GM21381 (cell line): ENCODE results near the gene GGA1.
"Not testable (repeated sequence)": the region's sequence is repeated elsewhere in the genome, so short reads cannot be mapped to it uniquely, and the experiment has no call there.

Experiments
- ATAC-seq: cut with Tn5 transposase; IDR thresholded peaks from one replicate; pipeline ENCODE4 v1.9.1; 2021; ENCODE audit warnings: mild to moderate bottlenecking, moderate library complexity; ENCODE audit not compliant: unreplicated experiment

The GGA1 gene

DNA sequence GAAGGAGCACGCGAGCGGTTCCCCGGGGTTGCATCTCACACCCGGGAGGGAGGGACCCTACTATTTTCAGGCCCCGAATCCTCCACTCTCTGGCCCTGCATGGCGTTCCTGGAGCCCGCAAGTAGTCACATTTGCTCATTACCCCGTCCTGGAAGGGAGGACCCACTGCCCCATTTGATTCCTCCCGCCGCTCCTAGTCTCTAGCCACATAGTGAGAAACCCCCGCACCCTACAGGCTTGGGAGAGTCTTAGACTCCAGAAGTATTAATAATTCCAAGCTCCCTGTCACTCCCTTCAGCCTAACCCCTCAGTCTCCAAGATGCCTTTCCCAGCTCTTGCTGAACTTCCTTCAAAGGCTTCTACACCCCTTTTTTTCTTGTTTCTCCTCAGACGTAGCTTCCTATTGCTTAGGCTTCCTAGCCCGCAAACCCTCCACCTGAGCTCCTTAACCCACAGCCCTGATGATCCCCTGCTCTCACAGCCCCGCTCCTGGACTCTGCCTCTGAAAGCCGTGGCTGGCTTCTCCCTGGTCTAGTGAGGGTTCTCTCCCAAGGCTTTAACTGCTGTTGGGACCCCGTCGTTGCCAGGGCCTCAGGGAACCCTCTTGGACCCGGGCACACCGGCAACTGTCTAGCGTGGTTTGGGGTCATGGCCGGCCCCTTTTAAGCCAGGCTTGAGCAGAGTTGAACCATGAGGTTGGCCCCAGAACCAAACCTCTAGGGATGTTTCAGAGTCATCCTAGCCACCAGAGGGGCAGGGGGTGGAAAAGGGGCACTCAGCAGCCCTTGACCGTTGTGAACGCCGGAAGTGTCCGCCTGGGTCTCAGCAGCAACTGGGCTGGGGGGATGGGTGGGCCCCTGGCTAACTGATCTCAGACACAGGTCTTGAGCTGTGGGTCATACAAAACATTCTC is 862 bp downstream of the GGA1 start:
- ATAC-seq, result no peak

DNA sequence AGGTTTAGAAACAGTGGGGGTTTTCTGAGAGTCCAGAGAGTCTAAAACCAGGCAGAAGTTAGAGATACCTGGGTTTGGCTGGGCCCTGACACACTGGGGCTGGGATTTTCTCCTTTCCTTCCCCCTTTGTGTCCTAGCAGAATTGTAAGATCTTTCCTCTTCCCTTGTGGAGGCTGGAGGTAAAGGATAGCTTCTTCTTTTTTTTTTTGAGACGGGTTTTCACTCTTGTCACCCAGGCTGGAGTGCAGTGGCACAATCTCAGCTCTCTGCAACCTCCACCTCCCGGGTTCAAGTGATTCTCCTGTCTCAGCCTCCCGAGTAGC is 1.5 kb downstream of the GGA1 start:
- ATAC-seq, result not testable (repeated sequence)

DNA sequence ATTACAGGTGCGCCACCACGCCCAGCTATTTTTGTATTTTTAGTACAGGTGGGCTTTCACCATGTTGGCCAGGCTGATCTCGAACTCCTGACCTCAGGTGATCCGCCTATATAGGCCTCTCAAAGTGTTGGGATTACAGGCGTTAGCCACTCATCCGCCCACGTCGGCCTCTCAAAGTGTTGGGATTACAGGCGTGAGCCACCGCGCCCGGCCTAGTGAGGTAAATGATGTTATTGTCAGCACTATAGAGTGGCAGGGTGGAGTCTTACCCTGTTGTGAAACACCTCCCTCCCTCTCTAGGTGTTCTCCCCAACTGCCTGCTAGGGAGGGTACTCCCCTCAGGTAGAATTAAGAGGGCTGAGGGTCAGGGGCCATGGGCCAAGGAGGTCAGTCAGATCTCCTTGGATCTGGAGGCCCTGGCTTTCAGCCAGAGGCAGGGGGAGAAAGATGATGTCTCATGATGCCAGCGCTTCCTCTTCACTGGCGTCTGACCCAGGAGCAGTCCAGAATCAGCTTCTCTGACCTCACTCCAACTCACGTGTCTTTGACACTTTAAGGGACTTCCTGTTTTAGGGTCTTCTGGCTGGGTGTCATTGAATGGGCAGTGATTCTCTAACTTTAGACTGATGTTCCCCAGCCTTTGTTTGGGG is 2.0 kb downstream of the GGA1 start:
- no peak for ATAC-seq

DNA sequence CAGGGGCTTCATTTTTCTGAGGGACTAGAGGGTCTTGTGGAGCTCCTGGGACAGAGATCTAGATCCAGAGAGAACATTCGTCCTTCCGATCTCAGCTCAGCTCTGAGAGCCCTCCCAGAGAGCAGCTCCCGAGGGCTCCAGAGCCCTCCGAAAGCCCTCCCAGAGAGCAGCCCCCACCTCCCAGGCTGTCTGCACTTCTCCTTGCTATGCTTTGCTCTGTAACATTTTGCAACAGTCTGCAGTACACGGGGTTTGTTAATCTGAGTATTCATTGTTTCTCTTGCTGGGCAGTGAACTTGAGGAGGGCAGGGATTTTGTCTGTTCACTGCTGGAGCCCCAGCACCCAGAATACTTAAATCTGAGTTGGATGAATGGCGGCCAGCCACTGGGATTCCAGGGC is 2.6 kb downstream of the GGA1 start:
- ATAC-seq, result no peak

DNA sequence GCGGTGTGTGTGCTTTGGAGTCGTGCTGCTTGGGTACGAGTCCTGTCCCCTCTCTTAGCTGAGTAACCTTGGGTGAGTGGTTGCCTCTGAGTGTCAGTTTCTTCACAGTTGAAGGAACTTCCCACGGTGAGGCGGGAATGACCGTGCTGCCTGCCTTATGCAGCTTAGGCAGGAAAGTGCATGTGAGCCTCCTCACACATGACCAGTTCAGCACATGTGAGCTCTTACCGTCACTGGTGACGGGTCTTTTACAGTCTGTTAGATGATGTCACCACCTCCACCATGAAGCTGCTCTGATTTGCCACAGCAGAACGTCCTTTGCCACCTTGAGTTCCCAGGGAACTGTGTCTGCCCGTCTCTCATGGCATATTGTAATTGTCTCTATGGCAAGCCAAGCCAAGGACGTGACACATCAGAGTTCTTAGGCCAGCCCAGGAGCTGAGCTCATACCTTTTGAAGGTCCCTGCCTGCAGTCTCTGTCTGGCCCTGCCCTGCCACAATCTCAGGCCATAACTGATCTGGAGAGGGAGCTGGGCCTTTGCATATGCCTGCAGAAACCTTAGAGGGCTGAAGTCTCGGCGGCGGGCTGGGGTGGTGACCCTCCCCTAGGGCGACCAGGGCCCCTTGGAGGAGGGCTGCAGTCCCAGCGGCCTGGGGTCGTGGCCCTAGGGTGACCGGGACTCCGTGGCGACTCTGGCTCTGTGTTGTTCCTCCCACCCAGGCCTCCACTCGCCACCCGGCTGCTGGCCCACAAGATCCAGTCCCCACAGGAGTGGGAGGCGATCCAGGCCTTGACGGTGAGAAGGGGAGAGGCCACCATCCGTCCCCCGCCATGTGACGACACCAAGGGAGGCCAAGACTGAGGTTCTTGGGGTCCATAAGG is 7.8 kb downstream of the GGA1 start:
- no peak for ATAC-seq

DNA sequence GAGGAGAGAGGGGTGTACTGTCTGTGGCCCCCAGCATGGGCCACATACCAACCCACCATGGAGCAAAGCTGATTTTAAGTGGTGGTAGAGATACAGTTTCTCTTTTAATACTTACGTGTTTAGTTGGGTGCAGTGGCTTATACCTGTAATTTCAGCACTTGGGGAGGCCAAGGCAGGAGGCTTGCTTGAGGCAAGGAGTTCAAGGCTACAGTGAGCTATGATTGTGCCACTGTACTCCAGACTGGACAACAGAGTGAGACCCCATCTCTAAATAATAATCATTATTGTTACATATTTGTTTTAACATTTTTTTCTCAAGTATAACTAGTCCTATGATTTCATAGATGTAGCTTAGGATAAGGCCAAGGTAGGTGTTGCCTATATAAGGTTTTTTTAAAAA is 8.8 kb downstream of the GGA1 start:
- ATAC-seq, result no peak

DNA sequence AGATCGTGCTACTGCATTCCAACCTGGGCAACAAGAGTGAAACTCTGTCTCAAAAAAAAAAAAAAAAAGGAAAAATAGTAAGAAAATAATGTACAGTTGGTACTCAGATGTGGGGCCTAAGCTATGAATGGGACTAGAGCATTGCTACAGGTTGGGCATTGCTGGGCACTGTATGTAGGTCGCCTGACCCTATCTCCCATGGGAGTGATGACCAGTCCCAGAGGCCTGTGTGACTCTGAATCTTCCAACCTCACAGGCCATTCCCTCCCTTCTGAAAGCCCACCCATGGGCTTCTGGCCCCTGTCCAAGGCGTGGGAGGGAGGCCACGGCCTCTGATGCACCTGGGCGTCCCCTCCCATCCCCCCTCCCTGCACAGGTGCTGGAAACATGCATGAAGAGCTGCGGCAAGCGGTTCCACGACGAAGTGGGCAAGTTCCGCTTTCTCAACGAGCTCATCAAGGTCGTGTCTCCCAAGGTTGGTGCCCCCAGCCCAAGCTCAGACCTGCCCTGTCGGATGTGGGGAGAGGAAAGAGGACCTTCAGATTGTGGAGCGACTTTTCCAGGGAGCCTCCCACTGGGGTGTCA is 9.5 kb downstream of the GGA1 start:
- no peak for ATAC-seq

DNA sequence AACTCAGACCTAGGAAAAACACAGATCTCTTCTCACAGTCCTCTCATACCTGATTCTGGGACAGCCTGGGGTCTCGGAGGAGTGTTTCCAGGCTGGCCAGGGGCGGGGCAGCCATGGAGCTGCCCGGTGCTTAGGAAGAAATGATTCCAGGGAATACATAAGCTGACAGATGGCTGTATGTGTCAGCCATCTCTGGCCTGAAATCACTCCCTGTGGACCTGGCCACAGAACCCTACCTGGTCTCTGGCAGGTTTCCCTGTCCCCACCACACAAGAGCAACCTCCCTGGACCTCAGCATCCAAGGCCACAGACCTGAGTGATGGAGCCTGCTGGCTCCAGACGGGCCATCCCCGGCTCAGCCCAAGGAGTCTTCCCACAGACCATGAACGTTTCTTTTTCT is 10.0 kb downstream of the GGA1 start:
- ATAC-seq, result no peak

DNA sequence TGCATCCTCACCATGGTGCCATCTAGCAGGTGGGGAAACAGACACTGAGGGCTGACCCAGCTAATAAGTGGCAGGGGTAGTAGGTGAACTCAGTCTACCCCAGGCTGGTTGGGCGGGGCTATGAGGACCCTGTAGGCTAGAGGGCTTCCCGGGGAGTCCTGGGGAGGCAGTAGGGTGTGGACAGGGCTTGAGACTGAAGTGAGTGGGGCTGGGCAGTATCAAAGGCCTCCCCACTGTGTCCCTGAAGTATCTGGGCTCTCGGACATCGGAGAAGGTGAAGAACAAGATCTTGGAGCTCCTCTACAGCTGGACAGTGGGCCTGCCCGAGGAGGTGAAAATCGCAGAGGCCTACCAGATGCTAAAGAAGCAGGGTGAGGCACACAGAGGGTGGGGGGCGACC is 11.4 kb downstream of the GGA1 start:
- no peak for ATAC-seq

DNA sequence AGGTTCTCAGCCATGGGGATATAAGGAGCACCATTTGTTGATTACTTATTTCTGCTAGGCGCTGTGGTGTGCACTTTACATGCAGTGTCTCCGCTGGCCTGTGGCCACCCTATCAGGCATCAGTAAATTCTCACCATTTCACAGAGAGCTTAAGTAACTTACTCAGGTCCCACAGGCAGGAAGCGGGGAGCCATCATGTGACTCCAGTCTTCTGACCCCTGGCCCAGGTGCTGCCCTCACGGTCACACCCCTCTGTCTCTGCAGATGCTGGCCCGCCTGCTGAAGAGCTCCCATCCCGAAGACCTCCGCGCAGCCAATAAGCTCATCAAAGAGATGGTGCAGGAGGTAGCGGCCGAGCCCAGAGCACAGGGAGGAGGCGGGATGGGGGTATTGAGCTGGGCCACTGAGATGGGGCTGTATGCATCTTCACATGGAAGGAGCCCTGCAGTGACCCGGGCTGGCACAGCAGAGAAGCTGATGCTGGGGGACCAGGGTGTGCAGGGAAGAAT is 12.8 kb downstream of the GGA1 start:
- ATAC-seq, result no peak

DNA sequence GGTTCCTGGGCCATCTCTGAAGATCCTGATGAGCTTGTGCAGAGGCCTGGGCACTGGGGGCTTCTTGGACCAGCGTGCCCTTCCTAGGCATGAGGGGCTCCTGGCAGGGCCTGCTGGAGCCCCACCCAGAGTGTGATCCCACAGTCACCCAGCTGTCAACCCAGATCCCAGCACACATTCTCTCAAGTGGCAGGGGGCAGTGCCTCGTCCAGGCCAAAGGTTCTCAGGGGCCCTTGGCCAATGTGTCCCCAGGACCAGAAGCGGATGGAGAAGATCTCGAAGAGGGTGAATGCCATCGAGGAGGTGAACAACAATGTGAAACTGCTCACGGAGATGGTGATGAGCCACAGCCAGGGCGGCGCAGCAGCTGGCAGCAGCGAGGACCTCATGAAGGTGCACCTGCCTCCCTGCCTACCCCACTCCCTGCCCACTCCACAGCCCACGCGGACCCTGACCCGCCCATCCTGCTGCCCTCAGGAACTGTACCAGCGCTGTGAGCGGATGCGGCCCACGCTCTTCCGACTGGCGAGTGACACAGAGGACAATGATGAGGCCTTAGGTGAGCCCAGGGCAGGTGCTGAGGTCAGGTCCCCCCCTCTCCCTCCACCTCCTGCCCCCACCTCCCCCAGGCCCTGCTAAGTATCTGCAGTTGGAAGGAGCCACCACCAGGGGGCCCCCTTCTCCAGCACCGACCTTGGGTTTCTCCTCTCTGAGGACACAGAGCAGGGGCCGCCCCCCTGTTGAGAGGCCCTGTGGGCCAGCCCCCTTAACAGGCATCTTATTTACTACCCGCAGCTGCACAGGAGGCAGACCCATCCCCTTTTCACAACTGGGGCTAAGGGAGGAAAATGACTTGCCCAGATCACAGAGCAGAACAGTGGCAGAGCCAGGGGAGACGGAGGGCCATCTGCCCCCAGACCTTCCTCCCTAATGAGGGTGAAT is 14.7 kb downstream of the GGA1 start:
- no peak for ATAC-seq

DNA sequence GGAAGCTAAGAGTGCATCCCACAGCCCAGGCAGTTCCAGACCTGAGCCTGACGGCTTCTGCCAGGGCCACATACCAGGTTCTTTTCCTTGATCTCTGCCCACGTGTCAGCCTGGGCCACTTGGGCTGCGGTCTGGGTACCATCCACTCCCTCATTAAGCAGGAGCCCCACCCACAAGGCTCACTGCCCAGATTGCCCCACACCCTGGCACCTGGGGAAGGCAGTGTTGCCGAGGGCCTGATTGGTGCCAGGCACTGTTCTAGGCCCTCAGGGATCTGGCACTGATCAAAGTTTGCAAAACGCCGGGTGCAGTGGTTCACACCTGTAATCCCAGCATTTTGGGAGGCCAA is 15.4 kb downstream of the GGA1 start:
- no peak for ATAC-seq

DNA sequence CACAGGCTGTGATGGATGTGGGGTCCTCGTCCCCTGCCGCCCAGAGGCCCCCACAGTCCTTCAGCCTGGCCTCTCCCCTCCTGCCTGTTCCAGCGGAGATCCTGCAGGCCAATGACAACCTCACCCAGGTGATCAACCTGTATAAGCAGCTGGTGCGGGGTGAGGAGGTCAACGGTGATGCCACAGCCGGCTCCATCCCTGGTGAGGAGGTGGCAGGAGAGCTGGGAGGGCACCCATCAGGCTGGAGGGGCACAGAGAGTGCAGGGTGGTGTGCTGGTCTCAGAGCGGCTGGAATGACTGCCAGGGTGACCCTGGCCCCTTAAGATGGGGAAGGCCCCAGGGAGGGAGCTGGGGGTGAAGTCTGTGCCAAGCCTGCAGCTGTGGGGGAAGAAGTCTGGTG is 16.2 kb downstream of the GGA1 start:
- ATAC-seq, result no peak

DNA sequence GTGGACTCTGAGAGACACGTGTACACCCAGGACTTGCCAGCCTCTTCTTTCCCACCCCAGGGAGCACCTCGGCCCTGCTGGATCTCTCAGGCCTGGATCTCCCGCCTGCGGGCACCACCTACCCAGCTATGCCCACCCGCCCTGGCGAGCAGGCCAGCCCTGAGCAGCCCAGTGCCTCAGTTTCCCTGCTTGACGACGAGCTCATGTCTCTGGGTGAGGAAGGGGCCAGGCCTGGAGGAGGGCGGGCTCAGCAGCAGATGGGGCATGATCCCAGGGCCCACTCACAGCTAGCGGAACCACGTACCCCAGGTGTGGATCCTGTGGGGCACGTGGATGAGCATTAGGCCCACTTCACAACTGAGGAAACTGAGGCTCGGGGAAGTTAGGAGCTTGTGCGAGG is 17.1 kb downstream of the GGA1 start:
- no peak for ATAC-seq

DNA sequence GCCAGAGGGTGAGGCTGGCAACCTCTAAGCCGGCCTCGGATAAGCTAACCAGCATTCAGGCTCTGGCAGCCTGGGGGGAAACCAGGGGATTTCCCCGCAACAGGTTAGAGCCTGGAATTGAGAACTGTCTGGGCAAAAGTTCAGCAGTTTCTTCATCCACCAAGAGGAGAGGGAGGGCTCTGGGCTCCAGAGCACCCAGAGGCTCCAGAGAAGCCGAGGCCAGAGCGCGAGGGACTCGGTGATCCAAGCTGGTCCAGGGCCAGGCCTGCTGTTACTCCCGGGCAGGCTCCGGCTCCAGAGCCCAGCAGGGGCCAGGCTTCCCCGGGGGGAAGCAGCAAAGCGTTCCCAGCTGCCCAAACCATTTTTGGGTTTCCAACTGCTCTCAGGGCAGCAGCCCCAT is 17.5 kb downstream of the GGA1 start:
- ATAC-seq, result no peak

DNA sequence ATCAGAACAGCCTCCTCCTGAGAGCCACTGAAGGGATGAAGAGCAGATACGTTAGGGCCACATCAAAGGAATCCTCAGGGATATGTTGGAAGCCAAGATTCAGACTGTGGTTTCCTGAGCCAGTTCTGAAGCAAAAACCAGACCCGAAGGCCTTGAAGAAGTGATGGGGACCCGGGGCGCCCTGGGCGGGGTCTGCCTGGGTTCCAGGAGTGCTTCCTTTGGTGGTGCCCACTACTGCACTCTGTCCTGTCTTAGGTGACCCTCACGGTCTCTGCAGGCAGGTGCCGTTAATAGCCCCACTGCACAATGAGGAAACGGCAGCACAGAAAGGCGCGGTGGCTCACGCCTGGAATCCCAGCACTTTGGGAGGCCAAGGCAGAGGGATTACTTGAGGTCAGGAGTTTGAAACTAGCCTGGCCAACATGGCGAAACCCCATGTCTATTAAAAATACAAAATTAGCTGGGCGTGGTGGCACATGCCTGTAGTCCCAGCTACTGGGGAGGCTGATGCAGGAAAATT is 18.0 kb downstream of the GGA1 start:
- ATAC-seq, result no peak

DNA sequence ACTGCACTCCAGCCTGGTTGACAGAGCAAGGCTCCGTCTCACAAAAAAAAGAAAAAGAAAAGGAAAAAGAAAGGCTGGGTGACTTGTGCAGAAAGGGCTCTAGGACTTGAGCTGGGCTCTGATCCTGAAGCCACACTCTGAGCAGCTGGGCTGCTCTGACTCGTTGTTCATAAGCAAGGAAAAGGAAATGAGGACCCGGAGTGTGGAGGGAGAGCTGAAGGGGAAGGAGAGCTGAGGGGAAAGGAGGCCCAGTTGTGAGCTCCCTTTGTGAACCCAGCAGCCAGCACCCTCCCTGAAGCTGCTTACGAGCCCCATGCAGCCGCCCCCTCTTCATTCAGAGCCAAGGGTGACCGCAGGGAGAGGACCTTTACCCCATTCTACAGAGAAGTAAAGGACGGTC is 18.5 kb downstream of the GGA1 start:
- no peak for ATAC-seq

DNA sequence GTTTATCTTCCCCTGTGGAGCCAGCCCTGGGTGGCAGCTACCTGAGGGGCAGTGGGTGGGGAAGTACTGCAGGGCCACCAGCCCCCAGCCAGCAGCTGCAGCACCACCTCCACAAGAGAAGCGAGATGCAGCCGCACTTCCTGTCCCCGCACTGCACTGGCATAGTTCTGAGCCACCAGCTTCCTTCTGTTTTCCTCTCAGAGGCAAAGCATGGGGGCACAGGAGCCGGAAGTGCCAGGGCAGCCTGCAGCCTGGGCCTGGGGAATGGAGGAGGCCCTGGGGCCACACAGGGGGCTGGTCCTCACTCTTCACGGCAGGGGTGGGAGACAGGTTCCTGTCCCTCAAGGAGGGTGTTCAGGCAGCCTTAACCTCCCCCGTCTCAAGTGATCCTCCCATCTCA is 18.9 kb downstream of the GGA1 start:
- ATAC-seq, result no peak

DNA sequence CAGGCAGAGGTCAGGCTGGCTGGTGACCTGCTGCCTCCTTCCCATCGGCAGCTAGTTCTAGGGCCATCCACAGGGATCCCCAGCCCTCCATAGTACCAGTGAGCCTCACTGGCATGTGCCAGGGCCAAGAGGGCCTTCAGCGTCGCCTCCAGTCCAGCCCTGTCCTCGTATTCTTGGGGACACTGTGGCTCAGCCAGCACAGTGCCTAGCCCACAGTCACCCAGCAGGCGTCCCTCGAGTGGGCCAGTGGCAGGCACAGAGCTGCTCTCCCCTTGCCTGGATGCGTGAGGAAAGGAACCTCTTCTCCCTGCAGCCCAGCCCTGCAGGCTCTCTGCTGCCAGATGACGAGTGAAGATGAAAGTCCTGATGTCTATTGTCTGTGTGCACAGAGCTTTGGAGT is 20.2 kb downstream of the GGA1 start:
- ATAC-seq, result no peak

DNA sequence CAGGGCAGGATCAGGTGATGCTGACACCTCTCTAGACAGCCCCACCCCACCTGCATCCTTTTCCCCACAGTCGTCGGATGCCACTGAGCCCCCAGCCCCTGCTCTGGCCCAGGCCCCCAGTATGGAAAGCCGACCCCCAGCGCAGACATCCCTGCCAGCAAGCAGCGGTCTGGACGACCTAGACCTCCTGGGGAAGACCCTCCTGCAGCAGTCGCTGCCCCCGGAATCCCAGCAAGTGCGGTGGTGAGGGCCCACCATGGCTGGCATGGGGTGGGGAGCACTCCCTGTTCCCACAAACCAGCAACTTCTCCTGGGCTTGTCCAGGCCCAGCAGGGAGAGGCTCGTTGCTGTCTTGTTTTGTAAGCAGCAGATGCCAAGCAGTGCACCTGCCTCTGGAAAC is 21.3 kb downstream of the GGA1 start:
- ATAC-seq, result no peak
